ENCODE results near the gene APCS. TPM values are rescaled to one million over a fixed set of nuclear protein-coding genes. Genes with fewer than 3 reads are reported as not detected.

The APCS gene
- total and polyA plus RNA-seq, 8 donors: not detected

DNA sequence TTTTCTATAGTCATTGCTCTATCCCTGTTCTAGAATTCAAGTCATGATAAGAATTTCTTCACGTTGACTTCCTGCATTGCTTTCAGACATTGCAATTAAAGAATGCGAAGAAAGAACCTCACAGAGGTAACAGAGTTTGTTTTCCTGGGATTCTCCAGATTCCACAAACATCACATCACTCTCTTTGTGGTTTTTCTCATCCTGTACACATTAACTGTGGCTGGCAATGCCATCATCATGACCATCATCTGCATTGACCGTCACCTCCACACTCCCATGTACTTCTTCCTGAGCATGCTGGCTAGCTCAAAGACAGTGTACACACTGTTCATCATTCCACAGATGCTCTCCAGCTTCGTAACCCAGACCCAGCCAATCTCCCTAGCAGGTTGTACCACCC is 10.6 kb downstream of the APCS start:
- H3K27ac ChIP-seq: no peak overlapping the region
- intact Hi-C loops (cut with DNase I; ENCODE audit: low total_unique reads): no loop called here
- H3K4me1 ChIP-seq: no peaks in the 10 kb centered on the region
- TF ChIP-seq EP300 (IDR thresholded peaks at IDR 0.05) (no peak), POLR2AphosphoS5 (IDR thresholded peaks at IDR 0.05) (no peak), POLR2A (IDR thresholded peaks at IDR 0.05) (no peak)
- TF ChIP-seq, protein P1, sequence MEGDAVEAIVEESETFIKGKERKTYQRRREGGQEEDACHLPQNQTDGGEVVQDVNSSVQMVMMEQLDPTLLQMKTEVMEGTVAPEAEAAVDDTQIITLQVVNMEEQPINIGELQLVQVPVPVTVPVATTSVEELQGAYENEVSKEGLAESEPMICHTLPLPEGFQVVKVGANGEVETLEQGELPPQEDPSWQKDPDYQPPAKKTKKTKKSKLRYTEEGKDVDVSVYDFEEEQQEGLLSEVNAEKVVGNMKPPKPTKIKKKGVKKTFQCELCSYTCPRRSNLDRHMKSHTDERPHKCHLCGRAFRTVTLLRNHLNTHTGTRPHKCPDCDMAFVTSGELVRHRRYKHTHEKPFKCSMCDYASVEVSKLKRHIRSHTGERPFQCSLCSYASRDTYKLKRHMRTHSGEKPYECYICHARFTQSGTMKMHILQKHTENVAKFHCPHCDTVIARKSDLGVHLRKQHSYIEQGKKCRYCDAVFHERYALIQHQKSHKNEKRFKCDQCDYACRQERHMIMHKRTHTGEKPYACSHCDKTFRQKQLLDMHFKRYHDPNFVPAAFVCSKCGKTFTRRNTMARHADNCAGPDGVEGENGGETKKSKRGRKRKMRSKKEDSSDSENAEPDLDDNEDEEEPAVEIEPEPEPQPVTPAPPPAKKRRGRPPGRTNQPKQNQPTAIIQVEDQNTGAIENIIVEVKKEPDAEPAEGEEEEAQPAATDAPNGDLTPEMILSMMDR (IDR thresholded peaks at IDR 0.05): no peak
- no peak for DNase-seq
- WGBS, 5 donors: 48 to 65% (median 57%) methylated on average over 4 of the region's 4 CpGs
- no peak overlapping the region for H3K4me3 ChIP-seq
- peaks cover 0 to 4% (median 0%) of the 10 kb centered on the region in 4 donors for H3K9me3 ChIP-seq
- no peaks in the 10 kb centered on the region for H3K27me3 ChIP-seq
- no peaks in the 10 kb centered on the region for H3K36me3 ChIP-seq

DNA sequence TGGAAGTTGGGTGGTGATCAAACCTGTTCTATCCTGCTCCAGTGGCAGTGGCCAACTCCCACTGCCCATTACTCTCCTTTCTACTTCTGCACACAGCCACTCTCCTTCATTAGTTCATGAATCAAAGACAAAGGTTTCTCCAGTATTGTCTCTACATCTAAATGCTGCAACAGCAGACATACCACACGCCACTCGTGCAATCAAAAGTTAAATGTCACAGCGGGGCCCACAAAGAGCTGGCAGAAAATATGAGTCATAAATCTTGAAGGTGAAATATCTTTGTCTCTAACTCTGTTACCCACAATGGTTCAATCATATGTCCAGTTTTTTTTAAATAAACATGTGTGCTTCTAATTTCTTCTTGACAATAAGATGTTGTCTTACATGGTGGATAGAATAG is 13.3 kb downstream of the APCS start:
- DNase-seq: no peak
- H3K27ac ChIP-seq: no peak overlapping the region
- 77 to 86% (median 83%) methylated on average over 3 of the region's 3 CpGs for WGBS, 5 donors
- no peak overlapping the region for H3K4me3 ChIP-seq
- intact Hi-C loops (cut with DNase I; ENCODE audit: low total_unique reads): no loop called here
- H3K27me3 ChIP-seq: no peaks in the 10 kb centered on the region
- H3K36me3 ChIP-seq: no peaks in the 10 kb centered on the region
- peaks cover 0 to 11% (median 4%) of the 10 kb centered on the region in 4 donors for H3K9me3 ChIP-seq
- TF ChIP-seq POLR2A (IDR thresholded peaks at IDR 0.05): no peak
- TF ChIP-seq, protein P1 (IDR thresholded peaks at IDR 0.05): no peak
- TF ChIP-seq POLR2AphosphoS5 (IDR thresholded peaks at IDR 0.05): no peak
- TF ChIP-seq EP300 (IDR thresholded peaks at IDR 0.05): no peak
- H3K4me1 ChIP-seq: no peaks in the 10 kb centered on the region

DNA sequence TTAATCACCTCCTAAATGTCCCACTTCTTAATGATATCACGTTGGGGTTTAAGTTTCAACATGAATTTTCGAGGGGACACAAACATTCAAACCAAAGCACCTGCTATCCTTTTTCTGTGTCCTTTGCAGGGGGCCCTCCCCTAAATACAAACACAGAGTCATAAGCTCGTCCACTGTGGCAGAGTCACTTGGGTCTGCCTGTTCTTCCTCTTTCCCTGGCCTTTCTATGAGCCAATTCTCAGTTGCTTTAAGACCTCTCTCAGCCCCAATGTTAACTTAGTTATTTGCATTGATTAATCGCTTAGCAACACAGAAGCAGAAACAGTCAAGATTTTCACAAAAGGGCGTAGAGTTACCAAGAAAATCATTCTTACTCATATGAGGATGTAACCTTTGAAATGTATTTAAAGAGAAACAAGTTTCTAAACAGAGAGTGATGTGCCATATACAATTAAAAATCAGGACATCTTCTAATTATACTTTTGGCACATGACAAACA is 14.9 kb downstream of the APCS start:
- intact Hi-C loops (cut with DNase I; ENCODE audit: low total_unique reads): no loop called here
- H3K27ac ChIP-seq: no peak overlapping the region
- no peaks in the 10 kb centered on the region for H3K27me3 ChIP-seq
- 51 to 63% (median 55%) methylated on average over 5 of the region's 5 CpGs for WGBS, 5 donors
- H3K9me3 ChIP-seq: peaks cover 0 to 11% (median 4%) of the 10 kb centered on the region in 4 donors
- no peak overlapping the region for H3K4me3 ChIP-seq
- H3K4me1 ChIP-seq: no peaks in the 10 kb centered on the region
- no peak for DNase-seq
- H3K36me3 ChIP-seq: no peaks in the 10 kb centered on the region
- TF ChIP-seq, protein P1 (IDR thresholded peaks at IDR 0.05): no peak
- no peak for TF ChIP-seq POLR2A (IDR thresholded peaks at IDR 0.05)
- no peak for TF ChIP-seq POLR2AphosphoS5 (IDR thresholded peaks at IDR 0.05)
- no peak for TF ChIP-seq EP300 (IDR thresholded peaks at IDR 0.05)

GRCh38 chr1:159612211-159612885 is 24.7 kb downstream of the APCS start:
- intact Hi-C loops (cut with DNase I; ENCODE audit: low total_unique reads): no loop called here
- Histone ChIP-seq H3K27ac (no peak overlapping the region), H3K4me1 (no peaks in the 10 kb centered on the region), H3K36me3 (no peaks in the 10 kb centered on the region), H3K27me3 (no peaks in the 10 kb centered on the region), H3K9me3 (no peaks in the 10 kb centered on the region), H3K4me3 (no peak overlapping the region)
- WGBS, 5 donors: 68 to 77% (median 74%) methylated on average over 8 of the region's 8 CpGs
- TF ChIP-seq, protein P1 (IDR thresholded peaks at IDR 0.05): no peak
- TF ChIP-seq POLR2A (IDR thresholded peaks at IDR 0.05) (no peak), EP300 (IDR thresholded peaks at IDR 0.05) (no peak)
- DNase-seq: no peak

All from stomach (tissue), 9 donors.